ENCODE results near the gene TMEM132C. TPM values are rescaled to one million over a fixed set of nuclear protein-coding genes. Genes with fewer than 3 reads are reported as not detected.

TMEM132C gene
- total RNA-seq, 1 experiment from 2014 or later, result 0.06 TPM

GRCh38 chr12:128338386-128339125, 71.6 kb downstream of the TMEM132C start:
- DNase-seq (ENCODE audit: low spot score), result no peak

DNA sequence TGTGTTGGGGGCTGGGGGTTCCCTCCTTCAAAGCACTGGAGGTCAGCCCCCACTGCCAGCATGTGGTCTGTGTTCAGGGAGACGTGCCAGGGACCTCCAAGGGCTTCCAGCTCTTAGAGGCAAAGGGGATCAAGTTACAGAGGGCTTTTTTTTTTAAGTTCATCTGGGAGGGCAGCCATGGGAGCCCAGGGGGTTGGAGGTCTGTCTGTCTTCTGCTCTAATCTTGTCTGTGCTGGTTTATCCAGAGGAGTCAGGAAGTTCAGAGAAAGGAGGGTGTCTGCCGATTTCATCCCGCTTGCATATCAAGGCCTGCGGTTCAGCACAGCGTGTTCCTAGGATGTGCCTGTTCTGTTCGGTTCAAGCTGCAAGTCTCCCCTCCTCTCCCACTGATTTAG, 72.2 kb downstream of the TMEM132C start:
- no peak for DNase-seq (ENCODE audit: low spot score)

DNA sequence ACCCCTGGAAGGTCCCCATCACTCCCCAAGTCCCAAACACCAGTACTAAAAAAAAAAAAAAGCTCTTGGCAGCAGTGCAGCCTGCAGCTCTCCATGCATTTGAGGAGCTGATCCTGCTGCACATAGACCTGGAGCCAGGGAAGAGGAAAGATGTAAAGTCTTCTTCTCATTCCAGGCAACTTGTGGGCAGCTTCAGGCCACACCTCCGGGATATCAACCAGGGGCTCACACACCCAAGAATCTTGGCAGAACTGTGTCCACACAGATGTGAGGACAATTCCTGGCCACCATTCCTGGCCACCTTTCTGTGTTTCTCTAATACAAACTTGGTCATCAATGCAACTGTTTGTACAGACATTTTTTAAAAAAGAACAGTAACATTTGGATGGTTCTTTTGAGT, 72.7 kb downstream of the TMEM132C start:
- DNase-seq (ENCODE audit: low spot score), result no peak

- DNase-seq (ENCODE audit: low spot score), result no peak
Measured at GRCh38 chr12:128353301-128353700, 86.3 kb downstream of the TMEM132C start.

- DNase-seq (ENCODE audit: low spot score), result no peak
Measured at GRCh38 chr12:128356547-128356946, 89.6 kb downstream of the TMEM132C start.

GRCh38 chr12:128361400-128361995, 94.5 kb downstream of the TMEM132C start:
- DNase-seq (ENCODE audit: low spot score), result no peak

DNA sequence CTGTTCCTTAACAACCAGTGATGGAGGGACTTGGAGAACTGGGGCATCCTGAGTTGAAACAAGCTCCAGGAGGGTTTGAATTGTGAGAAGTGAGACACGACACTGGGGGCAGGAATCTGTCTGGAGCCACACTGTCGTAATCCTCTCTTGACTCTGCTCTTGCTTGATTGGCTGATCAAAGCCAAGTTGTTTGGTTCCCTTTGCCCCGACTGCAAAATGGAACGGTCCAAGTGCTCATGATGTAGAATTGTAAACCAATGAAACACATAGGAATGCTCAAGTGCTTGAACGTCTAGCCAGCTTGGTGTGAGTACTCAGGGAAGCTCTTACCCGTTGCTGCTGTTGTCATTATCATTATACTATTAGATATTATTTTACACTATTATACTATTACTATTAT, 98.1 kb downstream of the TMEM132C start:
- DNase-seq (ENCODE audit: low spot score), result no peak

GRCh38 chr12:128365651-128366231, 98.8 kb downstream of the TMEM132C start:
- no peak for DNase-seq (ENCODE audit: low spot score)

- DNase-seq (ENCODE audit: low spot score), result no peak
Measured at GRCh38 chr12:128367961-128368360, 101.0 kb downstream of the TMEM132C start.

DNA sequence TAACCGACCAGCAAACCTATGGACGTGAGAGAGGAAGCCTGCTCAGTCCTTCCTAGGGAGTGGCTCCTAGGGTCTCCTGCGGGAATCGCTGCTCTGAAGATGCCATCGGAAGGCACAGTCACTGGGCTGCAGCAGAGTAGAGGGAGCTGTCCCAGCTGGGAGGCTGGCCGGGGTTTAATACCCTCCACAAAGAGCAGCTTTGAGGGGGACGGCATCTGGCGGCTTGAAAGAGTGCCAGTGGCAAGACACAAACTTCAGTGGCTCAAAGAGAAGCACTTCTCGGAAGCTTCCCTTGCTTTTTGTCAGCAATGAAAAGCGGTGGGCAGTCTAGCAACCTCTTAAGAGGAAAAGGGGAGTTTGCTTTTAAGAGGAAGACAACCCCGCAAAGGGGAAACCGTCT, 114.6 kb downstream of the TMEM132C start:
- DNase-seq (ENCODE audit: low spot score), result no peak

DNA sequence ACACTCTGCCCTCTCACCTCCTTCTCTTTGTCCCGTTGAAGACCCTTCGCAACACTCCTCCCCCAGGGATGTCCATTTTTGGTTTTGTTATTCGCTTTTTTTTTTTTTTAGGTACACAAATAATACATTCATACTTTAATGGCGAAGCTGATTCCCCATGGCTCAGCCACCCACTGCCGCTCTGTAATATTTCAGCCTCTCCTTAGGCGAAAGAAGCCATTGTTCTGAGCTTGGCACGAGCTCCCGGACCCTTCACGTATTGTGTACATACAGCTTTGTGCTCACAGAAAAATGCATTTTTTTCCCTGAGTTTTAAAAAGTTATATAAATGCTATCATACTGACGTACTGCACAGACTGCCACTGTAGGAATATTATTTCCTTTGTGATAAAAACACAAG, 115.0 kb downstream of the TMEM132C start:
- DNase-seq (ENCODE audit: low spot score), result no peak

- no peak for DNase-seq (ENCODE audit: low spot score)
Measured at GRCh38 chr12:128382946-128383345, 116.0 kb downstream of the TMEM132C start.

- no peak for DNase-seq (ENCODE audit: low spot score)
Measured at GRCh38 chr12:128383357-128383937, 116.5 kb downstream of the TMEM132C start.

- DNase-seq (ENCODE audit: low spot score), result no peak
Measured at GRCh38 chr12:128385736-128386135, 118.8 kb downstream of the TMEM132C start.

DNA sequence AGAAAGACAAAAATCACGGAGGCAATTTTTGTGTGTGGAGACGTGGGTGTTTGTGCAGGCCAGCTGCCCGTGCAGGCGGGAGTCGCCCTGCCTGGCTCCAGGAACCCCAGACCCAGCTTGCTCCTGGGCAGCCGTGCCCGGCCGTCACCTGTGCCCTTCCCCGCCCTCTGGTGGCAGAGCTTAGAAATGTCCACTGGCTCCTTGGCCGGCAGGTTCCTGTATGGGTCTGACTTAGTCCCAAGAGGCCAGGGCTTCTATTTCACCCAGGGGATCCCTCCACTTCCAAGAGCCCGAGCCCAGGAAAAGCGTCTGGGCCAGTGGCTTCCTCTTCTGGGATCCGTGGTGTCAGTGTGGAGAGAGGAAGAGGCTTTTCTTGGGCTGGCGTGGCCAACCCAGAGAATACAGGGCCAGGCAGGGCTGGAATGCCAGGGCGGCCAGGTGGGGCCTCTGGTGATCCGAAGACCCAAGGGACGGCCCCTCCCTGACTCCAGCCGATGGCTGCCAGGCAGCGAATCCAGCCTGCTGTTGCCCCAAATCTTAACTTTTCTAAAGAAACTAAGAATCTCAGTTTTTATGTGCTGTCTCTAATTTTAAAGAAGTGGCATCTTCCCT, 120.9 kb downstream of the TMEM132C start:
- no peak for DNase-seq (ENCODE audit: low spot score)

DNA sequence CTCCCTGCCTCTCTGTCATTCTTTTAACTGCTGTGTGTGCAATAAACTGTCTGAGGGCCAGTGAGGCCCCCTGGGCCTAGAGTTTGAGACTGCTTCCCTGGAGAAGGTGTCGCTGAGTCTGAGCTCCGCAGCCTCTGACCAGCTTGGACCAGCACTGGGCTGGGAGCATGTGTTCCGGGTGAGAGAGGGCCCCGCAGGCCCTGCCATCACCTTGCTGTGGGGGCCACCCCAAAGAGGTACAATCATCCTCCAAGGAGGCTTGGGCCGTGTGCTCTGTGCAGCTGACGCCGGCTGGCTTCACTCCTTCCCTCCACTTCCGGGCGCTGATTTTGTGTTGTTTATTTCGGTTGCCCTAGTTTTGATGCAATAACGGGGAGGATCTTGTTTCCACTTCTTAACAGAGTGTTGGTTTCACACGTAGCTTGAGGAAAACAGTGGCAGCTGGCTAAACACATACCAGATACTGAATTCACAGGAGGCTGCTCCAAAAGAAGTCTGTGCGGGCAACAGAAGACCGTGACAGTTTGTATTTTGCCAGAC, 121.6 kb downstream of the TMEM132C start:
- DNase-seq (ENCODE audit: low spot score), result no peak

DNA sequence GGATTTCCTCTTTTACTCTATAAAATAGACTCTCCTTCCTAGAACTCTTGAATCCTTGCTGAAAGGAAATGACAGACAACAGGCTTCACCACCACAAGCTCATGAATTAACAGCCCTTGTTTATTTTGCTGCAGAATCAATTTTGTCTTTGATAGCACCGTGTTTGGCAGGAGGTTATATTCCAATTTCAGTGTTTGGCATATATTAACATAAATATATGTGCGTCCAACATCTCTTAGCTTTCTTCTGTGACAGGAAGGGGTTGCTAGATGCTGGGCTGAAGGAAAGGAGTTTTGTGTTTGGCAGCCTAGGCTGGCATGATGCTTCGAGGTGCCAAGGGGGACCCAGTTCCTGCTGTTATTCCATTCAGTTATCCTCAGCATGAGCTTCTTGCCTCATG, 126.4 kb downstream of the TMEM132C start:
- DNase-seq (ENCODE audit: low spot score), result no peak

- DNase-seq (ENCODE audit: low spot score), result no peak
Measured at GRCh38 chr12:128394137-128394536, 127.2 kb downstream of the TMEM132C start.

- no peak for DNase-seq (ENCODE audit: low spot score)
Measured at GRCh38 chr12:128399253-128399652, 132.3 kb downstream of the TMEM132C start.

GRCh38 chr12:128402486-128403243, 135.7 kb downstream of the TMEM132C start:
- DNase-seq (ENCODE audit: low spot score), result no peak

DNA sequence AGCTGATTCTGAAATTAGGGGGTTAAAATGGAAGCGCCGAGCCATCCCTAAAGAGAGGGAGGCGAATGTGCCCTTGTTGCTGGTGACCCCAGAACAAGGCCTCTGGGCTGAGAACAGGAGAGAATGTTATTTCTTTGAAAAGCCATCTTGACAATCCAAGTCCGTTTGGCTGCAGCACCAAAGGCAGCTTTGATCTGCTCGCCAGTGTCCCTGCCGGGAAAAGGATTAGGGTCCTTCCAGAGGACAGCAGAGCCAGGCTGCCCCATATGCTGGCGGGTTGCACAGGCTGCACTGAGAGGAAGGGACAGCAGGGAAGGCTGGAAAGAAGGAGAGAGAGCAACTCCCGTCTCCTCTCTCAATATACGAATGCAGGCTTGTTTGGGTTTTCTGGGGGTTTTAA, 141.7 kb downstream of the TMEM132C start:
- DNase-seq (ENCODE audit: low spot score), result no peak

Data from H4 (cell line).